Epithelial cell of prostate (primary cell): ENCODE results near the gene IRAK1BP1.
"Not testable (repeated sequence)": the region's sequence is repeated elsewhere in the genome, so short reads cannot be mapped to it uniquely, and the experiment has no call there.

Source experiments
- DNase-seq: peaks from one replicate; pipeline ENCODE4 v3.0.0-alpha.2; 2011; ENCODE audit warnings: low read depth, low spot score
- H3K27ac ChIP-seq: fragments of 450-650 bp; 2 replicates; pipeline ENCODE4 v1.5.1; 2017; ENCODE audit warnings: mild to moderate bottlenecking

IRAK1BP1 gene

GRCh38 chr6:78867370-78868040 is at the start of gene IRAK1BP1:
Gene IRAK1BP1, plus strand, starts transcription at chr6:78867551. Its CDS starts 26 bp downstream, at chr6:78867577.
- peak within 1 kb of the TSS; percentile 67 for H3K27ac ChIP-seq
- no peak for DNase-seq

GRCh38 chr6:78824045-78824444 is 43.3 kb upstream of the IRAK1BP1 start:
- no peak overlapping the region for H3K27ac ChIP-seq
- no peak for DNase-seq

- DNase-seq, result no peak
These were observed 37.9 kb upstream of the IRAK1BP1 start for GRCh38 chr6:78829407-78829806.

GRCh38 chr6:78830805-78831204 is 36.5 kb upstream of the IRAK1BP1 start:
- H3K27ac ChIP-seq, result no peak overlapping the region
- DNase-seq, result no peak

More at GRCh38 chr6:78829407-78829806, 37.9 kb upstream of the IRAK1BP1 start:
- no peak overlapping the region for H3K27ac ChIP-seq

- H3K27ac ChIP-seq, result no peak overlapping the region
- DNase-seq, result no peak
These were observed 35.9 kb upstream of the IRAK1BP1 start for GRCh38 chr6:78831492-78831891.

GRCh38 chr6:78832091-78832808 is 35.1 kb upstream of the IRAK1BP1 start:
- DNase-seq, result no peak
- H3K27ac ChIP-seq, result no peak overlapping the region

GRCh38 chr6:78835817-78836216 is 31.5 kb upstream of the IRAK1BP1 start:
- no peak overlapping the region for H3K27ac ChIP-seq
- DNase-seq, result no peak

GRCh38 chr6:78836598-78836997 is 30.8 kb upstream of the IRAK1BP1 start:
- H3K27ac ChIP-seq, result no peak overlapping the region
- DNase-seq, result no peak

GRCh38 chr6:78841111-78841510 is 26.2 kb upstream of the IRAK1BP1 start:
- no peak for DNase-seq
- H3K27ac ChIP-seq, result no peak overlapping the region

- DNase-seq, result no peak
These were observed 24.4 kb upstream of the IRAK1BP1 start for GRCh38 chr6:78842953-78843352.

GRCh38 chr6:78844899-78845298 is 22.5 kb upstream of the IRAK1BP1 start:
- no peak for DNase-seq
- H3K27ac ChIP-seq, result no peak overlapping the region

More at GRCh38 chr6:78842953-78843352, 24.4 kb upstream of the IRAK1BP1 start:
- no peak overlapping the region for H3K27ac ChIP-seq

- no peak for DNase-seq
- no peak overlapping the region for H3K27ac ChIP-seq
These were observed 21.8 kb upstream of the IRAK1BP1 start for GRCh38 chr6:78845567-78845966.

- no peak overlapping the region for H3K27ac ChIP-seq
- DNase-seq, result no peak
These were observed 16.7 kb upstream of the IRAK1BP1 start for GRCh38 chr6:78850621-78851020.

- H3K27ac ChIP-seq, result no peak overlapping the region
- no peak for DNase-seq
These were observed 16.2 kb upstream of the IRAK1BP1 start for GRCh38 chr6:78851156-78851555.

- DNase-seq, result no peak
These were observed 12.8 kb upstream of the IRAK1BP1 start for GRCh38 chr6:78854546-78854945.

GRCh38 chr6:78858339-78858938 is 8.9 kb upstream of the IRAK1BP1 start:
- H3K27ac ChIP-seq, DNase-seq: not testable (repeated sequence)

More at GRCh38 chr6:78854546-78854945, 12.8 kb upstream of the IRAK1BP1 start:
- no peak overlapping the region for H3K27ac ChIP-seq

- H3K27ac ChIP-seq, result no peak overlapping the region
- DNase-seq, result no peak
These were observed 5.8 kb upstream of the IRAK1BP1 start for GRCh38 chr6:78861509-78861908.

GRCh38 chr6:78863576-78863975 is 3.8 kb upstream of the IRAK1BP1 start:
- no peak for DNase-seq
- H3K27ac ChIP-seq, result no peak overlapping the region

GRCh38 chr6:78864957-78865356 is 2.4 kb upstream of the IRAK1BP1 start:
- no peak overlapping the region for H3K27ac ChIP-seq
- DNase-seq, result no peak

GRCh38 chr6:78867020-78867369 is 356 bp upstream of the IRAK1BP1 start:
- peak overlapping the region; percentile 67 for H3K27ac ChIP-seq
- no peak for DNase-seq

- H3K27ac ChIP-seq, result peak overlapping the region; percentile 67
These were observed 765 bp downstream of the IRAK1BP1 start for GRCh38 chr6:78868116-78868515.

More at GRCh38 chr6:78868116-78868515, 765 bp downstream of the IRAK1BP1 start:
- DNase-seq, result no peak
